ENCODE results near the gene NDUFAF8. TPM values are rescaled to one million over a fixed set of nuclear protein-coding genes. Genes with fewer than 3 reads are reported as not detected.

The NDUFAF8 gene
- total RNA-seq, 2 donors from 2014 or later = 30.6 to 37.0 TPM

- H3K27me3 Mint-ChIP-seq = no peaks in the 10 kb centered on the region
- H3K36me3 Mint-ChIP-seq (ENCODE audit: low read depth) = no peaks in the 10 kb centered on the region
- DNase-seq (peak in 1 of 3 donors; percentile 7), ATAC-seq (no peak)
- H3K4me1 Mint-ChIP-seq = peaks cover 4% of the 10 kb centered on the region
- H3K27ac Mint-ChIP-seq = peak overlapping the region; percentile 6
- H3K4me3 Mint-ChIP-seq = no peak overlapping the region
- H3K9me3 ChIP-seq (ENCODE audit: control insufficient read depth, low read length, poor library complexity, severe bottlenecking) = no peaks in the 10 kb centered on the region
Observed at GRCh38 chr17:81207610-81208581, 31.2 kb upstream of the NDUFAF8 start.

GRCh38 chr17:81208651-81209050 is 30.5 kb upstream of the NDUFAF8 start:
- peak in 1 of 3 donors; percentile 5 for DNase-seq
- Mint-ChIP-seq H3K4me3 (no peak overlapping the region), H3K36me3 (ENCODE audit: low read depth) (no peaks in the 10 kb centered on the region), H3K27me3 (no peaks in the 10 kb centered on the region), H3K4me1 (peaks cover 4% of the 10 kb centered on the region), H3K27ac (peak overlapping the region; percentile 6)
- no peak for ATAC-seq
- no peaks in the 10 kb centered on the region for H3K9me3 ChIP-seq (ENCODE audit: control insufficient read depth, low read length, poor library complexity, severe bottlenecking)

- H3K27me3 Mint-ChIP-seq = no peaks in the 10 kb centered on the region
- peaks cover 4% of the 10 kb centered on the region for H3K4me1 Mint-ChIP-seq
- ATAC-seq (no peak), DNase-seq (peak in 1 of 3 donors; percentile 8)
- no peaks in the 10 kb centered on the region for H3K36me3 Mint-ChIP-seq (ENCODE audit: low read depth)
- H3K4me3 Mint-ChIP-seq = no peak overlapping the region
- H3K27ac Mint-ChIP-seq = no peak overlapping the region
- H3K9me3 ChIP-seq (ENCODE audit: control insufficient read depth, low read length, poor library complexity, severe bottlenecking) = no peaks in the 10 kb centered on the region
Observed at GRCh38 chr17:81209141-81209540, 30.0 kb upstream of the NDUFAF8 start.

- ATAC-seq (no peak), DNase-seq (no peak)
- H3K9me3 ChIP-seq (ENCODE audit: control insufficient read depth, low read length, poor library complexity, severe bottlenecking) = no peaks in the 10 kb centered on the region
- no peaks in the 10 kb centered on the region for H3K27me3 Mint-ChIP-seq
- peaks cover 2% of the 10 kb centered on the region for H3K4me1 Mint-ChIP-seq
- no peak overlapping the region for H3K4me3 Mint-ChIP-seq
- no peak overlapping the region for H3K27ac Mint-ChIP-seq
- H3K36me3 Mint-ChIP-seq (ENCODE audit: low read depth) = no peaks in the 10 kb centered on the region
Observed at GRCh38 chr17:81210466-81210865, 28.7 kb upstream of the NDUFAF8 start.

GRCh38 chr17:81210868-81211267 is 28.2 kb upstream of the NDUFAF8 start:
- H3K27me3 Mint-ChIP-seq = no peaks in the 10 kb centered on the region
- no peak overlapping the region for H3K27ac Mint-ChIP-seq
- no peak for ATAC-seq
- H3K36me3 Mint-ChIP-seq (ENCODE audit: low read depth) = no peaks in the 10 kb centered on the region
- H3K4me3 Mint-ChIP-seq = no peak overlapping the region
- DNase-seq = no peak
- H3K4me1 Mint-ChIP-seq = peaks cover 2% of the 10 kb centered on the region
- no peaks in the 10 kb centered on the region for H3K9me3 ChIP-seq (ENCODE audit: control insufficient read depth, low read length, poor library complexity, severe bottlenecking)

GRCh38 chr17:81212365-81212764 is 26.8 kb upstream of the NDUFAF8 start:
- DNase-seq = no peak
- Mint-ChIP-seq H3K4me3 (no peak overlapping the region), H3K36me3 (ENCODE audit: low read depth) (no peaks in the 10 kb centered on the region), H3K27me3 (no peaks in the 10 kb centered on the region), H3K27ac (no peak overlapping the region), H3K4me1 (peaks cover 4% of the 10 kb centered on the region)
- ATAC-seq = no peak
- no peaks in the 10 kb centered on the region for H3K9me3 ChIP-seq (ENCODE audit: control insufficient read depth, low read length, poor library complexity, severe bottlenecking)

GRCh38 chr17:81213978-81214377 is 25.1 kb upstream of the NDUFAF8 start:
- no peaks in the 10 kb centered on the region for H3K36me3 Mint-ChIP-seq (ENCODE audit: low read depth)
- H3K27ac Mint-ChIP-seq = no peak overlapping the region
- no peaks in the 10 kb centered on the region for H3K9me3 ChIP-seq (ENCODE audit: control insufficient read depth, low read length, poor library complexity, severe bottlenecking)
- no peak overlapping the region for H3K4me3 Mint-ChIP-seq
- H3K27me3 Mint-ChIP-seq = no peaks in the 10 kb centered on the region
- peaks cover 4% of the 10 kb centered on the region for H3K4me1 Mint-ChIP-seq
- ATAC-seq = no peak
- no peak for DNase-seq

GRCh38 chr17:81217491-81217890 is 21.6 kb upstream of the NDUFAF8 start:
- no peaks in the 10 kb centered on the region for H3K36me3 Mint-ChIP-seq (ENCODE audit: low read depth)
- no peaks in the 10 kb centered on the region for H3K27me3 Mint-ChIP-seq
- H3K27ac Mint-ChIP-seq = no peak overlapping the region
- no peak for DNase-seq
- no peaks in the 10 kb centered on the region for H3K9me3 ChIP-seq (ENCODE audit: control insufficient read depth, low read length, poor library complexity, severe bottlenecking)
- H3K4me3 Mint-ChIP-seq = no peak overlapping the region
- peaks cover 7% of the 10 kb centered on the region for H3K4me1 Mint-ChIP-seq
- ATAC-seq = no peak

- DNase-seq (no peak), ATAC-seq (no peak)
- H3K27me3 Mint-ChIP-seq = no peaks in the 10 kb centered on the region
- no peaks in the 10 kb centered on the region for H3K36me3 Mint-ChIP-seq (ENCODE audit: low read depth)
- no peaks in the 10 kb centered on the region for H3K9me3 ChIP-seq (ENCODE audit: control insufficient read depth, low read length, poor library complexity, severe bottlenecking)
- peaks cover 6% of the 10 kb centered on the region for H3K4me1 Mint-ChIP-seq
- no peak overlapping the region for H3K4me3 Mint-ChIP-seq
- no peak overlapping the region for H3K27ac Mint-ChIP-seq
Observed at GRCh38 chr17:81218459-81218858, 20.7 kb upstream of the NDUFAF8 start.

GRCh38 chr17:81218991-81219390 is 20.1 kb upstream of the NDUFAF8 start:
- ATAC-seq (no peak), DNase-seq (no peak)
- no peaks in the 10 kb centered on the region for H3K27me3 Mint-ChIP-seq

GRCh38 chr17:81219476-81220180 is 19.5 kb upstream of the NDUFAF8 start:
- Mint-ChIP-seq H3K4me3 (no peak overlapping the region), H3K27ac (peak overlapping the region; percentile 43), H3K27me3 (no peaks in the 10 kb centered on the region), H3K36me3 (ENCODE audit: low read depth) (no peaks in the 10 kb centered on the region), H3K4me1 (peaks cover 11% of the 10 kb centered on the region)
- H3K9me3 ChIP-seq (ENCODE audit: control insufficient read depth, low read length, poor library complexity, severe bottlenecking) = no peaks in the 10 kb centered on the region
- no peak for DNase-seq
- ATAC-seq = no peak

More at GRCh38 chr17:81218991-81219390, 20.1 kb upstream of the NDUFAF8 start:
- Mint-ChIP-seq H3K27ac (peak overlapping the region; percentile 43), H3K36me3 (ENCODE audit: low read depth) (no peaks in the 10 kb centered on the region), H3K4me1 (peaks cover 11% of the 10 kb centered on the region), H3K4me3 (no peak overlapping the region)
- no peaks in the 10 kb centered on the region for H3K9me3 ChIP-seq (ENCODE audit: control insufficient read depth, low read length, poor library complexity, severe bottlenecking)

- Mint-ChIP-seq H3K4me1 (peaks cover 11% of the 10 kb centered on the region), H3K4me3 (peak overlapping the region; percentile 49), H3K27me3 (no peaks in the 10 kb centered on the region), H3K36me3 (ENCODE audit: low read depth) (no peaks in the 10 kb centered on the region), H3K27ac (no peak overlapping the region)
- DNase-seq (no peak), ATAC-seq (no peak)
- no peaks in the 10 kb centered on the region for H3K9me3 ChIP-seq (ENCODE audit: control insufficient read depth, low read length, poor library complexity, severe bottlenecking)
Observed at GRCh38 chr17:81221371-81221841, 17.7 kb upstream of the NDUFAF8 start.

GRCh38 chr17:81221842-81222619 is 17.1 kb upstream of the NDUFAF8 start:
- Mint-ChIP-seq H3K27ac (no peak overlapping the region), H3K4me3 (peak overlapping the region; percentile 49), H3K36me3 (ENCODE audit: low read depth) (no peaks in the 10 kb centered on the region), H3K4me1 (peaks cover 10% of the 10 kb centered on the region), H3K27me3 (no peaks in the 10 kb centered on the region)
- H3K9me3 ChIP-seq (ENCODE audit: control insufficient read depth, low read length, poor library complexity, severe bottlenecking) = no peaks in the 10 kb centered on the region
- no peak for DNase-seq
- ATAC-seq = no peak
